ENCODE measurements around the gene PSMA6.
"Not testable (repeated sequence)": the region's sequence is repeated elsewhere in the genome, so short reads cannot be mapped to it uniquely, and the experiment has no call there.

The PSMA6 gene

GRCh38 chr14:35336171-35336493, 44.0 kb downstream of the PSMA6 start:
- H4K8ac ChIP-seq (ENCODE audit: low read depth, low read length); H3K4me3 ChIP-seq (ENCODE audit: low read length); H2BK120ac ChIP-seq (ENCODE audit: low read depth, low read length); H3K79me1 ChIP-seq (ENCODE audit: low read length); H3K36me3 ChIP-seq (ENCODE audit: control insufficient read depth, insufficient read depth, low read length); H3K4me2 ChIP-seq (ENCODE audit: low read length); H2BK15ac ChIP-seq (replicated peaks; ENCODE audit: low read depth); H2AK5ac ChIP-seq (ENCODE audit: low read length); H3K79me2 ChIP-seq (ENCODE audit: control insufficient read depth, insufficient read depth, low read length); H3K27me3 ChIP-seq (ENCODE audit: insufficient read depth, low read length, poor library complexity); H3K4me1 ChIP-seq (ENCODE audit: control insufficient read depth, low read depth, low read length); DNase-seq: not testable (repeated sequence)
- Histone ChIP-seq H4K5ac (ENCODE audit: low read length) (peak overlapping the region; percentile 15), H3K23ac (ENCODE audit: low read length) (peak overlapping the region; percentile 11), H2BK5ac (ENCODE audit: low read length) (peak overlapping the region; percentile 84), H3K4ac (ENCODE audit: low read depth, low read length) (peak overlapping the region; percentile 9), H3K18ac (ENCODE audit: low read length) (peak overlapping the region; percentile 13), H3K56ac (ENCODE audit: low read length) (peak overlapping the region; percentile 91), H3K9ac (ENCODE audit: low read length) (peak overlapping the region; percentile 22), H3K27ac (ENCODE audit: low read depth, low read length) (peak overlapping the region; percentile 59)
- WGBS (ENCODE audit: extremely low coverage, insufficient coverage, low lambda C conversion rate) = no CpG with 5 or more reads among the region's 3 CpGs

DNA sequence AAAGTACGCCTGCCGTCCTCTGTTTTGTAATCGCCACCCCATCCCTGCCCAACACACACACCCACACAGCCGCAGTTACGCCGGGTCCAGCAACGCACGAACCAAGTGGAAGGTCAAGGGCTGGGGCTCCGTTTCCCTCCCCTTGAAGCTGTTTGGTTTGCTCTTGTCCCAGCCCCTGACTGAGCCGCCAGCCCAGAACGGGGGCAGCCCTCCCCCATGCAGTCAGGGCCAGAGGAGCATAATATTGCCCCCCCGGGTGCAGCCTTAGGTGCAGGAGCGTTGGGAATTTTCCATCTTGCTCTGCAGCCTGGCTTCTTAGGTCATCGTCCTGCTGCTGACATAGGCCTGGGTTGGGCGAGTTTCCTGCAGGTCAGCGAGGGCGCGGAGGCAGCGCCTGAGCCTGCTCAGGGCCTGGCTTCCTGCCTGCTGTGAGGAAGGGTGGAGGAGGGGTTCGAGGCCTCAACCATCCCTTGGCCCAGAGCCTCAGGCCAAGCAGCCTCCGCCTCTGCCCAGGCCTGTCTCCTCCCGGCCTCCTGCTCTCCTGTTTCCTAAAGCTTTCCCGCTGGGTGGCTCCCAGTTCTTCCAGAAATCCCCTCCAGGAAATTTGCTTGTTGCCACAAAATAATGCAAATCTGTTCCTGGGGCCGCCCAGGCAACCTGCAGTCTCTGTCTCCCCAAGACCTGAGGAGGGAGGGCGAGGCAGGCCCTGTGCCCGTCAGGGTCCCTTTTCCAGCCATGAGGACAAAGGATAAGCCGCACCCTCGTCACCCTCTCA, 44.5 kb downstream of the PSMA6 start:
- Histone ChIP-seq H3K4me3 (ENCODE audit: low read length) (no peak overlapping the region), H4K5ac (ENCODE audit: low read length) (peak overlapping the region; percentile 15), H3K36me3 (ENCODE audit: control insufficient read depth, insufficient read depth, low read length) (no peaks in the 10 kb centered on the region), H4K8ac (ENCODE audit: low read depth, low read length) (no peak overlapping the region), H3K79me1 (ENCODE audit: low read length) (no peaks in the 10 kb centered on the region), H2BK120ac (ENCODE audit: low read depth, low read length) (peak overlapping the region; percentile 51), H3K4me2 (ENCODE audit: low read length) (no peak overlapping the region), H2AK5ac (ENCODE audit: low read length) (no peak overlapping the region), H3K27ac (ENCODE audit: low read depth, low read length) (peak overlapping the region; percentile 59), H3K4me1 (ENCODE audit: control insufficient read depth, low read depth, low read length) (peaks cover 12% of the 10 kb centered on the region), H3K27me3 (ENCODE audit: insufficient read depth, low read length, poor library complexity) (no peaks in the 10 kb centered on the region), H3K18ac (ENCODE audit: low read length) (peak overlapping the region; percentile 77), H3K9ac (ENCODE audit: low read length) (peak overlapping the region; percentile 22), H3K23ac (ENCODE audit: low read length) (peak overlapping the region; percentile 11), H2BK5ac (ENCODE audit: low read length) (peak overlapping the region; percentile 84), H3K56ac (ENCODE audit: low read length) (peak overlapping the region; percentile 91), H3K79me2 (ENCODE audit: control insufficient read depth, insufficient read depth, low read length) (no peaks in the 10 kb centered on the region), H3K4ac (ENCODE audit: low read depth, low read length) (peak overlapping the region; percentile 65), H2BK15ac (replicated peaks; ENCODE audit: low read depth) (no peak overlapping the region)
- WGBS (ENCODE audit: extremely low coverage, insufficient coverage, low lambda C conversion rate) = no CpG with 5 or more reads among the region's 28 CpGs
- DNase-seq = peak; percentile 92

DNA sequence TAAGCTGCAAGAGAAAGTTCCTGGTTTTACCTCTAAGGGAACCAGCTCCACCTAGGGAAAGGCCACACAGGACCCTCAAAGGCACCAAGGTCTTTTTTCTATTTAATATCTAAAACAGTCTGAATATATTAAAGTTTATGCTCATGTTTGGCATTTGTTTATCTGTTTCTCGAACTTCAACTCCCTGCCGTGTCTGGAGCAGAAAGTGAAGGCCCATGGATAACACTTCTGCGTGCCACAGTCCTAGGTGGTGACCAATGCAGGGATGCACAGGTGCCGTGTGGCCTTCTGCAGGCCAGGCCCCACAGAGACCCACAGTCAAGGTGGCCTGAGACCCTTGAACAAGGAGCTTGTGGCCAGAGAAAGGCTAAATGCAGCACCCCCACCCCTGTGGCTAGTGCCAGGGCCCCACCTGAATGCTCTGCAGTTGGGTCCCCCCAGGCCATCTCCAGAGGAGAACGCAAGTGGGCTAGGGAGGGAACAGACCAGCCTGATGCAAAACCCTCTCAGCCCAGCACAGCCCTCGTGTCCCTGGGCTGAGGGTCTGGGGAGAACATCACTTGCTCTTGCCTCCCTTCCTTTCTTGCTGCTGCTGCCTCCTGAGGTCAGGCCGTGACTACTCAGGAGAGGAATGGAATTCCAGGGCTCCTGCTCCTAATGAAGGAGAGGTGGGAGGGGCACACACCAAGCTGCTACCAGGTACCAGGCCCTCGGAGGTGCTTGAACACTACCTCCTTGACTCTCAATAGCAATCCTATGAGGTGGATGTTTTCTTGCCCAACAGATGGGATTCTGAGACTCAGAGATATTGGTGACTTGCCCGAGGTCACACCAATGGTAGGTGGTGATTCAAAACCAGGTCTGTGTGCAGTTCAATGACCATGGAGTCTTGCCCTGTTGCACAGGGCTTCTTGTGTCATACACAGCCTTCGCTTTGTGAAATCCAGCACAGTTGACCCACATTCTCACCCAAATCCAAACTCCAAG, 45.4 kb downstream of the PSMA6 start:
- H3K27ac ChIP-seq (ENCODE audit: low read depth, low read length) = peak overlapping the region; percentile 59
- peak overlapping the region; percentile 81 for H3K4ac ChIP-seq (ENCODE audit: low read depth, low read length)

GRCh38 chr14:35338731-35339405, 46.7 kb downstream of the PSMA6 start:
- H3K56ac ChIP-seq (ENCODE audit: low read length) = no peak overlapping the region
- H3K36me3 ChIP-seq (ENCODE audit: control insufficient read depth, insufficient read depth, low read length) = no peaks in the 10 kb centered on the region
- no peak overlapping the region for H2BK5ac ChIP-seq (ENCODE audit: low read length)
- no peak overlapping the region for H4K8ac ChIP-seq (ENCODE audit: low read depth, low read length)
- no CpG with 5 or more reads among the region's 16 CpGs for WGBS (ENCODE audit: extremely low coverage, insufficient coverage, low lambda C conversion rate)
- H3K4me2 ChIP-seq (ENCODE audit: low read length) = no peak overlapping the region
- no peak overlapping the region for H3K4ac ChIP-seq (ENCODE audit: low read depth, low read length)
- no peak overlapping the region for H3K23ac ChIP-seq (ENCODE audit: low read length)
- peak overlapping the region; percentile 6 for H2AK5ac ChIP-seq (ENCODE audit: low read length)
- H3K4me1 ChIP-seq (ENCODE audit: control insufficient read depth, low read depth, low read length) = peaks cover 12% of the 10 kb centered on the region
- H3K9ac ChIP-seq (ENCODE audit: low read length) = no peak overlapping the region
- H3K18ac ChIP-seq (ENCODE audit: low read length) = no peak overlapping the region
- no peaks in the 10 kb centered on the region for H3K27me3 ChIP-seq (ENCODE audit: insufficient read depth, low read length, poor library complexity)
- H4K5ac ChIP-seq (ENCODE audit: low read length) = no peak overlapping the region
- no peaks in the 10 kb centered on the region for H3K79me2 ChIP-seq (ENCODE audit: control insufficient read depth, insufficient read depth, low read length)
- no peak overlapping the region for H2BK120ac ChIP-seq (ENCODE audit: low read depth, low read length)
- no peak overlapping the region for H3K27ac ChIP-seq (ENCODE audit: low read depth, low read length)
- H2BK15ac ChIP-seq (replicated peaks; ENCODE audit: low read depth) = no peak overlapping the region
- H3K79me1 ChIP-seq (ENCODE audit: low read length) = no peaks in the 10 kb centered on the region
- DNase-seq = no peak
- H3K4me3 ChIP-seq (ENCODE audit: low read length) = no peak overlapping the region

More for the DNA sequence above, 45.4 kb downstream of the PSMA6 start:
- H3K4me3 ChIP-seq (ENCODE audit: low read length) = no peak overlapping the region
- peak overlapping the region; percentile 91 for H3K56ac ChIP-seq (ENCODE audit: low read length)
- H3K27me3 ChIP-seq (ENCODE audit: insufficient read depth, low read length, poor library complexity) = no peaks in the 10 kb centered on the region
- H2BK120ac ChIP-seq (ENCODE audit: low read depth, low read length) = peak overlapping the region; percentile 51
- H3K79me2 ChIP-seq (ENCODE audit: control insufficient read depth, insufficient read depth, low read length) = no peaks in the 10 kb centered on the region
- H2BK15ac ChIP-seq (replicated peaks; ENCODE audit: low read depth) = no peak overlapping the region
- H3K79me1 ChIP-seq (ENCODE audit: low read length) = no peaks in the 10 kb centered on the region
- peak overlapping the region; percentile 51 for H2BK5ac ChIP-seq (ENCODE audit: low read length)
- H3K18ac ChIP-seq (ENCODE audit: low read length) = peak overlapping the region; percentile 77
- peak overlapping the region; percentile 77 for H2AK5ac ChIP-seq (ENCODE audit: low read length)
- peak overlapping the region; percentile 22 for H3K9ac ChIP-seq (ENCODE audit: low read length)
- peak; percentile 90 for DNase-seq
- H3K4me2 ChIP-seq (ENCODE audit: low read length) = no peak overlapping the region
- no peak overlapping the region for H4K5ac ChIP-seq (ENCODE audit: low read length)
- H3K36me3 ChIP-seq (ENCODE audit: control insufficient read depth, insufficient read depth, low read length) = no peaks in the 10 kb centered on the region
- H3K23ac ChIP-seq (ENCODE audit: low read length) = no peak overlapping the region
- H3K4me1 ChIP-seq (ENCODE audit: control insufficient read depth, low read depth, low read length) = peaks cover 12% of the 10 kb centered on the region
- WGBS (ENCODE audit: extremely low coverage, insufficient coverage, low lambda C conversion rate) = no CpG with 5 or more reads among the region's 10 CpGs
- H4K8ac ChIP-seq (ENCODE audit: low read depth, low read length) = no peak overlapping the region

DNA sequence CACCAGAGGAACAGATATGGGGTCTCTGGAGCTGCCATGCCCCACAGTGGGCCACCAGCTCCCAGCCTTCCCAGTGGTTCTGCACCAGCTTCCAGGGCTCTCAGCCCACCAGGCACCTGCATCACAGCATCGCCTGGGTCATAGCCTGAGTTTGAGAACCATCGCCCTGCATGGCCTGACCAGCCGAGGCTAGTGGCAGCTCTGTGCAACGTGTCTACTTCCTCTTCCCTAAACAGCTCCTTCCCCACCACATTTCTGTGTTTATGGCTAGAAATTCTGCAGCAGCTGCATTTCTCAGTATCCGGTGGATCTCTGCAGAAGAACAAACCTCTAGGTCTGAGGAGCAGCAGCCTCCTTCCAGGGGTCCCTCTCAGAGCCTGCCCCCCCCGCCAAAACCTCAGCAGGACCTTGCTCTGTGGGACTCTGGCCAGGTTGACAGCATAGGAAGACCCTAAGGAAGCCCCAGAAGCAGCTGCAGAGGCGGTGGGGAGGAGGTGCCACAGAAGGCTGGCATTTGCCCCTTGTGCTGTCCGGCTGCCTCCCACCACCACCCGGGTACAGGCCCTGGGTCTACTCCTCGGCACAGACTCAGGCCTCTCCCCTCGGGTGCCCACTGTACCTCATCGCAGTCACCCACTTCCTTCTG, 47.7 kb downstream of the PSMA6 start:
- Histone ChIP-seq H3K4me1 (ENCODE audit: control insufficient read depth, low read depth, low read length) (peaks cover 12% of the 10 kb centered on the region), H2BK5ac (ENCODE audit: low read length) (no peak overlapping the region), H4K8ac (ENCODE audit: low read depth, low read length) (no peak overlapping the region), H3K4ac (ENCODE audit: low read depth, low read length) (no peak overlapping the region), H3K36me3 (ENCODE audit: control insufficient read depth, insufficient read depth, low read length) (no peaks in the 10 kb centered on the region), H2AK5ac (ENCODE audit: low read length) (peak overlapping the region; percentile 60), H3K27me3 (ENCODE audit: insufficient read depth, low read length, poor library complexity) (no peaks in the 10 kb centered on the region), H3K56ac (ENCODE audit: low read length) (peak overlapping the region; percentile 17), H3K79me1 (ENCODE audit: low read length) (no peaks in the 10 kb centered on the region), H3K79me2 (ENCODE audit: control insufficient read depth, insufficient read depth, low read length) (no peaks in the 10 kb centered on the region), H4K5ac (ENCODE audit: low read length) (no peak overlapping the region), H3K4me2 (ENCODE audit: low read length) (no peak overlapping the region), H3K27ac (ENCODE audit: low read depth, low read length) (no peak overlapping the region), H3K9ac (ENCODE audit: low read length) (no peak overlapping the region), H2BK120ac (ENCODE audit: low read depth, low read length) (no peak overlapping the region), H3K4me3 (ENCODE audit: low read length) (no peak overlapping the region), H3K18ac (ENCODE audit: low read length) (no peak overlapping the region), H2BK15ac (replicated peaks; ENCODE audit: low read depth) (no peak overlapping the region), H3K23ac (ENCODE audit: low read length) (no peak overlapping the region)
- no CpG with 5 or more reads among the region's 12 CpGs for WGBS (ENCODE audit: extremely low coverage, insufficient coverage, low lambda C conversion rate)
- DNase-seq = no peak
